HEK293 (cell line): ENCODE data around the gene BLVRA.

Experiments
- GLIS2 ChIP-seq: fragments of 450-650 bp; formaldehyde crosslinking; IDR thresholded peaks from 2 replicates; pipeline ENCODE4 v1.5.1; 2016; ENCODE audit warnings: missing biosample characterization, missing genetic modification characterization
- HOXD13 ChIP-seq: sonication (generic); formaldehyde crosslinking; IDR thresholded peaks from 2 replicates; pipeline ENCODE4 v1.8.0; 2022; ENCODE audit warnings: missing genetic modification reagents, borderline replicate concordance
- KLF9 ChIP-seq: fragments of 450-650 bp; formaldehyde crosslinking; IDR thresholded peaks from 2 replicates; pipeline ENCODE4 v1.5.1; 2016; ENCODE audit warnings: missing biosample characterization, missing genetic modification characterization, low read depth
- PRDM1 ChIP-seq: fragments of 450-650 bp; formaldehyde crosslinking; IDR thresholded peaks from 2 replicates; pipeline ENCODE4; 2016; ENCODE audit warnings: missing biosample characterization, missing genetic modification characterization
- SP3 ChIP-seq: fragments of 450-650 bp; formaldehyde crosslinking; IDR thresholded peaks from 2 replicates; pipeline ENCODE4 v1.5.1; 2016; ENCODE audit warnings: missing biosample characterization, missing genetic modification characterization
- ZBTB8A ChIP-seq: fragments of 450-650 bp; formaldehyde crosslinking; IDR thresholded peaks from 2 replicates; pipeline ENCODE4 v1.5.1; 2016; ENCODE audit warnings: missing biosample characterization, missing genetic modification characterization
- ZFP37 ChIP-seq: fragments of 450-650 bp; formaldehyde crosslinking; IDR thresholded peaks from 2 replicates; pipeline ENCODE4 v1.5.1; 2016; ENCODE audit warnings: missing biosample characterization, missing genetic modification characterization
- ZNF146 ChIP-seq: fragments of 450-650 bp; formaldehyde crosslinking; IDR thresholded peaks from 2 replicates; pipeline ENCODE4 v1.5.1; 2016; ENCODE audit warnings: missing biosample characterization, missing genetic modification characterization
- ZNF2 ChIP-seq: fragments of 450-650 bp; formaldehyde crosslinking; IDR thresholded peaks from 2 replicates; pipeline ENCODE4 v1.5.1; 2016; ENCODE audit warnings: missing biosample characterization, missing genetic modification characterization
- ZNF214 ChIP-seq: fragments of 450-650 bp; formaldehyde crosslinking; IDR thresholded peaks from 2 replicates; pipeline ENCODE4 v1.5.1; 2017; ENCODE audit warnings: missing biosample characterization, mild to moderate bottlenecking, missing genetic modification characterization, borderline replicate concordance
- ZNF223 ChIP-seq: fragments of 450-650 bp; formaldehyde crosslinking; IDR thresholded peaks from 2 replicates; pipeline ENCODE4 v1.5.1; 2016; ENCODE audit warnings: missing biosample characterization, missing genetic modification characterization
- ZNF292 ChIP-seq: fragments of 450-650 bp; formaldehyde crosslinking; IDR thresholded peaks from 2 replicates; pipeline ENCODE4 v1.5.1; 2016; ENCODE audit warnings: low read depth, missing biosample characterization, missing genetic modification characterization, borderline replicate concordance
- ZNF324 ChIP-seq: fragments of 450-650 bp; formaldehyde crosslinking; IDR thresholded peaks from 2 replicates; pipeline ENCODE4 v1.5.1; 2016; ENCODE audit warnings: missing biosample characterization, missing genetic modification characterization
- ZNF391 ChIP-seq: fragments of 450-650 bp; formaldehyde crosslinking; IDR thresholded peaks from 2 replicates; pipeline ENCODE4 v1.5.1; 2016; ENCODE audit warnings: low read depth, missing biosample characterization, missing genetic modification characterization, borderline replicate concordance
- ZNF548 ChIP-seq: fragments of 450-650 bp; formaldehyde crosslinking; IDR thresholded peaks from 2 replicates; pipeline ENCODE4 v1.5.1; 2016; ENCODE audit warnings: missing biosample characterization, missing genetic modification characterization
- ZNF701 ChIP-seq: fragments of 450-650 bp; formaldehyde crosslinking; IDR thresholded peaks from 2 replicates; pipeline ENCODE4 v1.5.1; 2016; ENCODE audit warnings: missing biosample characterization, missing genetic modification characterization
- ZNF843 ChIP-seq: fragments of 450-650 bp; formaldehyde crosslinking; IDR thresholded peaks from 2 replicates; pipeline ENCODE4 v1.5.1; 2016; ENCODE audit warnings: missing biosample characterization, missing genetic modification characterization
- ZXDB ChIP-seq: fragments of 450-650 bp; formaldehyde crosslinking; IDR thresholded peaks from 2 replicates; pipeline ENCODE4 v1.5.1; 2016; ENCODE audit warnings: missing biosample characterization, missing genetic modification characterization
- TF ChIP-seq, protein P1 (sequence below): fragments of 450-650 bp; formaldehyde crosslinking; IDR thresholded peaks from 2 replicates; pipeline ENCODE4 v1.5.1; 2016; ENCODE audit warnings: missing biosample characterization, missing genetic modification characterization
- TF ChIP-seq, protein P2 (sequence below): fragments of 450-650 bp; formaldehyde crosslinking; IDR thresholded peaks from 2 replicates; pipeline ENCODE4 v1.5.1; 2016; ENCODE audit warnings: missing biosample characterization, missing genetic modification characterization
- TF ChIP-seq, protein P3 (sequence below): fragments of 450-650 bp; formaldehyde crosslinking; IDR thresholded peaks from 2 replicates; pipeline ENCODE4 v1.5.1; 2017; ENCODE audit warnings: missing biosample characterization, missing genetic modification characterization
- TF ChIP-seq, protein P4 (sequence below): fragments of 450-650 bp; formaldehyde crosslinking; IDR thresholded peaks from 2 replicates; pipeline ENCODE4 v1.5.1; 2016; ENCODE audit warnings: missing biosample characterization, missing genetic modification characterization
- TF ChIP-seq, protein P5 (sequence below): fragments of 450-650 bp; formaldehyde crosslinking; IDR thresholded peaks from 2 replicates; pipeline ENCODE4 v1.5.1; 2016; ENCODE audit warnings: missing biosample characterization, missing genetic modification characterization
- TF ChIP-seq, protein P6 (sequence below): fragments of 450-650 bp; IDR thresholded peaks from 2 replicates; pipeline ENCODE4 v1.5.1; 2018; ENCODE audit warnings: missing biosample characterization, missing genetic modification characterization
- TF ChIP-seq, protein P7 (sequence below): fragments of 450-650 bp; formaldehyde crosslinking; IDR thresholded peaks from 2 replicates; pipeline ENCODE4 v1.5.1; 2016; ENCODE audit warnings: missing biosample characterization, missing genetic modification characterization, borderline replicate concordance

The BLVRA gene

DNA sequence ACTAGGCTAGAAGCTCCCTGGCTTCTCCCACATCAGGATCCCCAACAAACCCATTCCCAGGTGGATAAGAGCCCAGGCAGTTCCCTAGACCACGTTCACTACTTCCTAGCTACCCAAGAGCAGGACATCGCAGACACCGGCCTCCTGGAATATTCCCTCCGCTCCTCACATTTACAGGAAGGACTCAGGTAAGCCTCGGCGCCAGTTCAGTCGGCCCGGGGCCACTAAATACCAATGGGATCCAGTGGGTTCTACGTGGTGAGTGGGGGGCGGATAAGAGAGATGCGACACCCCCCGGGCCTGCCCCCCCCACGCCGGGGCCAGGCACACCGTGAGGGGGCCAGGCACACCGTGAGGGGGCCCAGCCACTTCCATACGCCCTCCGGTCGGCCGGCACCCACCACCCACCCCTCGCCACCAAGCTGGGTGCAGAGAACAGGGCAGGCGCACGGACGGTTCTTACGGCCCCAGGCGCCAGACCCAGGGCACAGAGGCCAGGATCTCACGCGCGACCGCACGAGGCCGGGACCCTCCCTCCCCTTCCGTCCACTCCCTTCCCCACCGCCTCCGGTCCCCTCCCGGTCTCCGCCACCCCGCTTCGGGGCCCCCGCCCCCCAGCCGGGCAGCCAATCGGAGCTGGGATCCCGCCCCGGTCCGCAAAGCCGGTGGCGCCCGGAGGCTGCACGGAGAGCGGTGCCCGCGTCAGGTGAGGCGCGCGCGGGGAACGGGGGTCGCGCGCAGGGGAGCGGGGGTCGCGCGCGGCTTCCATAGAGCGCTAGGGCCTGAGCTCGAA, at the start of gene BLVRA (continued):
- TF ChIP-seq, protein P1, sequence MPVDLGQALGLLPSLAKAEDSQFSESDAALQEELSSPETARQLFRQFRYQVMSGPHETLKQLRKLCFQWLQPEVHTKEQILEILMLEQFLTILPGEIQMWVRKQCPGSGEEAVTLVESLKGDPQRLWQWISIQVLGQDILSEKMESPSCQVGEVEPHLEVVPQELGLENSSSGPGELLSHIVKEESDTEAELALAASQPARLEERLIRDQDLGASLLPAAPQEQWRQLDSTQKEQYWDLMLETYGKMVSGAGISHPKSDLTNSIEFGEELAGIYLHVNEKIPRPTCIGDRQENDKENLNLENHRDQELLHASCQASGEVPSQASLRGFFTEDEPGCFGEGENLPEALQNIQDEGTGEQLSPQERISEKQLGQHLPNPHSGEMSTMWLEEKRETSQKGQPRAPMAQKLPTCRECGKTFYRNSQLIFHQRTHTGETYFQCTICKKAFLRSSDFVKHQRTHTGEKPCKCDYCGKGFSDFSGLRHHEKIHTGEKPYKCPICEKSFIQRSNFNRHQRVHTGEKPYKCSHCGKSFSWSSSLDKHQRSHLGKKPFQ (tag by site-specific recombination), result no peak
- TF ChIP-seq, protein P2, sequence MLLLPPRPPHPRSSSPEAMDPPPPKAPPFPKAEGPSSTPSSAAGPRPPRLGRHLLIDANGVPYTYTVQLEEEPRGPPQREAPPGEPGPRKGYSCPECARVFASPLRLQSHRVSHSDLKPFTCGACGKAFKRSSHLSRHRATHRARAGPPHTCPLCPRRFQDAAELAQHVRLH (tag by site-specific recombination), result 0 out of 2 replicates have a peak, but pooled peaks have one; percentile 36
- TF ChIP-seq, protein P3, sequence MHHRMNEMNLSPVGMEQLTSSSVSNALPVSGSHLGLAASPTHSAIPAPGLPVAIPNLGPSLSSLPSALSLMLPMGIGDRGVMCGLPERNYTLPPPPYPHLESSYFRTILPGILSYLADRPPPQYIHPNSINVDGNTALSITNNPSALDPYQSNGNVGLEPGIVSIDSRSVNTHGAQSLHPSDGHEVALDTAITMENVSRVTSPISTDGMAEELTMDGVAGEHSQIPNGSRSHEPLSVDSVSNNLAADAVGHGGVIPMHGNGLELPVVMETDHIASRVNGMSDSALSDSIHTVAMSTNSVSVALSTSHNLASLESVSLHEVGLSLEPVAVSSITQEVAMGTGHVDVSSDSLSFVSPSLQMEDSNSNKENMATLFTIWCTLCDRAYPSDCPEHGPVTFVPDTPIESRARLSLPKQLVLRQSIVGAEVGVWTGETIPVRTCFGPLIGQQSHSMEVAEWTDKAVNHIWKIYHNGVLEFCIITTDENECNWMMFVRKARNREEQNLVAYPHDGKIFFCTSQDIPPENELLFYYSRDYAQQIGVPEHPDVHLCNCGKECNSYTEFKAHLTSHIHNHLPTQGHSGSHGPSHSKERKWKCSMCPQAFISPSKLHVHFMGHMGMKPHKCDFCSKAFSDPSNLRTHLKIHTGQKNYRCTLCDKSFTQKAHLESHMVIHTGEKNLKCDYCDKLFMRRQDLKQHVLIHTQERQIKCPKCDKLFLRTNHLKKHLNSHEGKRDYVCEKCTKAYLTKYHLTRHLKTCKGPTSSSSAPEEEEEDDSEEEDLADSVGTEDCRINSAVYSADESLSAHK (tag by site-specific recombination), result no peak; the same call in 1 of the 2 replicates
- TF ChIP-seq ZNF391 (tag by site-specific recombination), result 0 out of 2 replicates have a peak, but pooled peaks have one; percentile 62
- TF ChIP-seq, protein P4, sequence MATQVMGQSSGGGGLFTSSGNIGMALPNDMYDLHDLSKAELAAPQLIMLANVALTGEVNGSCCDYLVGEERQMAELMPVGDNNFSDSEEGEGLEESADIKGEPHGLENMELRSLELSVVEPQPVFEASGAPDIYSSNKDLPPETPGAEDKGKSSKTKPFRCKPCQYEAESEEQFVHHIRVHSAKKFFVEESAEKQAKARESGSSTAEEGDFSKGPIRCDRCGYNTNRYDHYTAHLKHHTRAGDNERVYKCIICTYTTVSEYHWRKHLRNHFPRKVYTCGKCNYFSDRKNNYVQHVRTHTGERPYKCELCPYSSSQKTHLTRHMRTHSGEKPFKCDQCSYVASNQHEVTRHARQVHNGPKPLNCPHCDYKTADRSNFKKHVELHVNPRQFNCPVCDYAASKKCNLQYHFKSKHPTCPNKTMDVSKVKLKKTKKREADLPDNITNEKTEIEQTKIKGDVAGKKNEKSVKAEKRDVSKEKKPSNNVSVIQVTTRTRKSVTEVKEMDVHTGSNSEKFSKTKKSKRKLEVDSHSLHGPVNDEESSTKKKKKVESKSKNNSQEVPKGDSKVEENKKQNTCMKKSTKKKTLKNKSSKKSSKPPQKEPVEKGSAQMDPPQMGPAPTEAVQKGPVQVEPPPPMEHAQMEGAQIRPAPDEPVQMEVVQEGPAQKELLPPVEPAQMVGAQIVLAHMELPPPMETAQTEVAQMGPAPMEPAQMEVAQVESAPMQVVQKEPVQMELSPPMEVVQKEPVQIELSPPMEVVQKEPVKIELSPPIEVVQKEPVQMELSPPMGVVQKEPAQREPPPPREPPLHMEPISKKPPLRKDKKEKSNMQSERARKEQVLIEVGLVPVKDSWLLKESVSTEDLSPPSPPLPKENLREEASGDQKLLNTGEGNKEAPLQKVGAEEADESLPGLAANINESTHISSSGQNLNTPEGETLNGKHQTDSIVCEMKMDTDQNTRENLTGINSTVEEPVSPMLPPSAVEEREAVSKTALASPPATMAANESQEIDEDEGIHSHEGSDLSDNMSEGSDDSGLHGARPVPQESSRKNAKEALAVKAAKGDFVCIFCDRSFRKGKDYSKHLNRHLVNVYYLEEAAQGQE (tag by site-specific recombination), result no peak
- TF ChIP-seq, protein P5, sequence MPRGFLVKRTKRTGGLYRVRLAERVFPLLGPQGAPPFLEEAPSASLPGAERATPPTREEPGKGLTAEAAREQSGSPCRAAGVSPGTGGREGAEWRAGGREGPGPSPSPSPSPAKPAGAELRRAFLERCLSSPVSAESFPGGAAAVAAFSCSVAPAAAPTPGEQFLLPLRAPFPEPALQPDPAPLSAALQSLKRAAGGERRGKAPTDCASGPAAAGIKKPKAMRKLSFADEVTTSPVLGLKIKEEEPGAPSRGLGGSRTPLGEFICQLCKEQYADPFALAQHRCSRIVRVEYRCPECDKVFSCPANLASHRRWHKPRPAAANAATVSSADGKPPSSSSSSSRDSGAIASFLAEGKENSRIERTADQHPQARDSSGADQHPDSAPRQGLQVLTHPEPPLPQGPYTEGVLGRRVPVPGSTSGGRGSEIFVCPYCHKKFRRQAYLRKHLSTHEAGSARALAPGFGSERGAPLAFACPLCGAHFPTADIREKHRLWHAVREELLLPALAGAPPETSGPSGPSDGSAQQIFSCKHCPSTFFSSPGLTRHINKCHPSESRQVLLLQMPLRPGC (tag by site-specific recombination), result peak; percentile 46; the same call in 1 of the 2 replicates
- no peak for TF ChIP-seq ZNF214 (tag by site-specific recombination)
- TF ChIP-seq GLIS2 (tag by site-specific recombination), result peak; percentile 92
- no peak for TF ChIP-seq ZNF548 (tag by site-specific recombination)
- no peak for TF ChIP-seq ZNF292 (tag by site-specific recombination)
- TF ChIP-seq ZBTB8A (tag by site-specific recombination), result peak; percentile 23; the same call in 1 of the 2 replicates
- no peak for TF ChIP-seq ZNF701 (tag by site-specific recombination)
- no peak for TF ChIP-seq ZNF2
- no peak for TF ChIP-seq HOXD13 (CRISPR knock-in tag)
- TF ChIP-seq ZFP37, result no peak
- no peak for TF ChIP-seq ZNF843 (tag by site-specific recombination)
- TF ChIP-seq, protein P6, sequence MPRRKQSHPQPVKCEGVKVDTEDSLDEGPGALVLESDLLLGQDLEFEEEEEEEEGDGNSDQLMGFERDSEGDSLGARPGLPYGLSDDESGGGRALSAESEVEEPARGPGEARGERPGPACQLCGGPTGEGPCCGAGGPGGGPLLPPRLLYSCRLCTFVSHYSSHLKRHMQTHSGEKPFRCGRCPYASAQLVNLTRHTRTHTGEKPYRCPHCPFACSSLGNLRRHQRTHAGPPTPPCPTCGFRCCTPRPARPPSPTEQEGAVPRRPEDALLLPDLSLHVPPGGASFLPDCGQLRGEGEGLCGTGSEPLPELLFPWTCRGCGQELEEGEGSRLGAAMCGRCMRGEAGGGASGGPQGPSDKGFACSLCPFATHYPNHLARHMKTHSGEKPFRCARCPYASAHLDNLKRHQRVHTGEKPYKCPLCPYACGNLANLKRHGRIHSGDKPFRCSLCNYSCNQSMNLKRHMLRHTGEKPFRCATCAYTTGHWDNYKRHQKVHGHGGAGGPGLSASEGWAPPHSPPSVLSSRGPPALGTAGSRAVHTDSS (tag by site-specific recombination), result no peak
- TF ChIP-seq ZNF146 (tag by site-specific recombination), result no peak
- no peak for TF ChIP-seq ZXDB
- no peak for TF ChIP-seq ZNF223 (tag by site-specific recombination)
- peak; percentile 65 for TF ChIP-seq KLF9 (tag by site-specific recombination)
- TF ChIP-seq SP3 (tag by site-specific recombination), result peak; percentile 73
- TF ChIP-seq PRDM1 (tag by site-specific recombination), result no peak
- TF ChIP-seq, protein P7, sequence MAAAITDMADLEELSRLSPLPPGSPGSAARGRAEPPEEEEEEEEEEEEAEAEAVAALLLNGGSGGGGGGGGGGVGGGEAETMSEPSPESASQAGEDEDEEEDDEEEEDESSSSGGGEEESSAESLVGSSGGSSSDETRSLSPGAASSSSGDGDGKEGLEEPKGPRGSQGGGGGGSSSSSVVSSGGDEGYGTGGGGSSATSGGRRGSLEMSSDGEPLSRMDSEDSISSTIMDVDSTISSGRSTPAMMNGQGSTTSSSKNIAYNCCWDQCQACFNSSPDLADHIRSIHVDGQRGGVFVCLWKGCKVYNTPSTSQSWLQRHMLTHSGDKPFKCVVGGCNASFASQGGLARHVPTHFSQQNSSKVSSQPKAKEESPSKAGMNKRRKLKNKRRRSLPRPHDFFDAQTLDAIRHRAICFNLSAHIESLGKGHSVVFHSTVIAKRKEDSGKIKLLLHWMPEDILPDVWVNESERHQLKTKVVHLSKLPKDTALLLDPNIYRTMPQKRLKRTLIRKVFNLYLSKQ (tag by site-specific recombination), result no peak
- TF ChIP-seq ZNF324 (tag by site-specific recombination), result peak; percentile 53; the same call in 1 of the 2 replicates
